CD4-positive, alpha-beta T cell treated with Interleukin-4 for 1 hour (primary cell): ENCODE measurements around the gene ALKAL2.
"Not testable (repeated sequence)": the region's sequence is repeated elsewhere in the genome, so short reads cannot be mapped to it uniquely, and the experiment has no call there.

Experiments
- DNase-seq, 2 donors: peaks; one replicate each; pipeline ENCODE4 v3.0.0-alpha.2; 2020 to 2022

Gene ALKAL2

DNA sequence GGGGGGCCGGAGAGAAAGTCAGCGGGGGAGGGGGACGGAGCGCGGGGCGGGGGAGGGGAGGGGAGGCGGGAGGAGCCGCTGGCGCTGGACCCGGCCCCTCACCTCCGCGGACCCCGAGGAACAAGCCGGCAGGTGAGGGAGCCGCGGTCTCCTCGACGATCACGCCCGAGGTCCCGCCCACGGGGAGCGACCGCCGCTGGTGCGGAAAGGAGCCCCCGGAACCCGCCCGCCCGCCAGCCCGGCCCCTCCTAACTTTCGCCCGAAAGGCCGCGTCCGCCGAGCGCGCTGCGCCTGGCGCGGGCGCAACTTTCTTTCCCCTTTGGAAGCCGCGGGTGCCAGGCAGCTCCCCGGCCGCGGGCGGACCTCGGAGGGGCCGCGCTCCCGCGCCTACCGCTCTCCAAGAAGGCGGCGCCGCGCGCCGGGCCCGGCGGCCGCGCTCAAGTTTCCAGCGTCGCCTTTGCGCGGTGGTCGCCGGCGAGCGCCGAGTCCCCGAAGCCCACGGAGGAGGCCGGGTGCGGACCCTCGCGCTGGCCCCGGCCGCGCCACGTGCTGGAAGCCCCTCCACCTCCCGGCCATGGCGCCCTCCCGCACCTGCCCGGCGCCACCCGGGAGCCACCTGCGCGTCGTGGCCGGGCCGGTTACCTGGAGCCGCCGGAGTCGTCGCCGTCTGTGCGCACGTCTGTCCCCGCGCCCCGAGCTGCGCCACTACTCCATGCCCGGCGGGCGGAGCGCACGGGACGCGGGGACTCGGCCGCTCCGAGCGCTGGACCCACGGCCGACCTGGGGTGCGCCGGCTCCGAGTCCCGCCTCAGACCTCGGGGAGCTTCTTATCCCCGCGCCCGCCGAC, at the start of gene ALKAL2:
ALKAL2 (minus strand) TSS at position 181 of the 847 bp plus-strand sequence. CDS start 256 bp downstream, outside the sequence.
- DNase-seq = no peak

DNA sequence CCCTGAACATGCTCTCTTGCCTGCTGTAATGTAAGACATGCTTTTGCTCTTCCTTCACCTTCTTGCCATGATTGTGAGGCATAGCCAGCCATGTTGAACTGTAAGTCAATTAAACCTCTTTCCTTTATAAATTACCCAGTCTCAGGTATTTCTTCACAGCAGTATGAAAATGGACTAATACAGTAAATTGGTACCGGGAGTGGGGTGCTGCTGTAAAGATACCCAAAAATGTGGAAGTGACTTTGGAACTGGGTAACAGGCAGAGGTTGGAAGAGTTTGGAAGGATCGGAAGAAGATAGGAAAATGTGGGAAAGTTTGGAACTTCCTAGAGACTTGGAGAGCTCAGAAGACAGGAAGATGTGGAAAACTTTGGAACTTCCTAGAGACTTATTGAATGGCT, 49.1 kb upstream of the ALKAL2 start:
- DNase-seq = not testable (repeated sequence)

GRCh38 chr2:336360-336759, 48.5 kb upstream of the ALKAL2 start:
- DNase-seq = no peak

DNA sequence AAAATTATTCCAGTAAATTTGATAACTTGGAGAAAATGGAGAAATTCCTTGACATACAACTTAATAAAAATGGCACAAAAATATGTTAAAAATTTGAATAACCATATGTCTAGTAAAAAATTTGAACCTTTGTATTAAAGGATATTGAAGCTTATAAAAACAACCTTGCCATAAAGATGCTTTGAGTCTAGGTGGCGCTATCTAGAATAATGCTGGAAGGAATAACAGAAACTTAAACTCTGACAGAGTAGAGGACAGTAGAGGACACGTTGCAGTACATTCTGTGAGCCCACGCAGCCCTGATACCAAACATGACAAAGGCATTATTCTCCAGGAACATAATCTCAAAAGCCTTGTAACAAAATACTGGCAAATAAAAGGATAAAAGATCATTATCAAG, 44.7 kb upstream of the ALKAL2 start:
- no peak for DNase-seq

DNA sequence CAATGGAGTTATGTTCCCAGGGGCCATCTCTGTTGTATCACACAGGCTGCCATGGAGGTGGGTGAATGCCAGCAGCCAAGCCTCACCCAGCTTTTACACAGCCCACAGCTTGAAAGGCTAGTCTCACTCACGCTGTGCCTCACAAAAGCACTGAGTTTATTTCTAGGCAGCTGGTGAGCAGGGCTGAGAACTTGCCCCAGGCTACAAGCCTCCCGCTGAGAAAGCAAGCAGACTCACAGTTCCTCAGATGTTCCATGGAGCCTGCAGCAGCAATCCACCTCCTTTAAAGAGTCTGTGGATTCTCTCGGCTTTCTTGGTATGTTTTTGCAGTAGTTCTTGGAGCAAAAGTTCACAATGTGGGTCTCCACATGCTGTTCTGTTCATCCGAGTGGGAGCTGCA, 40.9 kb upstream of the ALKAL2 start:
- no peak for DNase-seq

GRCh38 chr2:323035-323434, 35.1 kb upstream of the ALKAL2 start:
- no peak for DNase-seq

- DNase-seq = no peak
Measured at GRCh38 chr2:322326-322725, 34.4 kb upstream of the ALKAL2 start.

DNA sequence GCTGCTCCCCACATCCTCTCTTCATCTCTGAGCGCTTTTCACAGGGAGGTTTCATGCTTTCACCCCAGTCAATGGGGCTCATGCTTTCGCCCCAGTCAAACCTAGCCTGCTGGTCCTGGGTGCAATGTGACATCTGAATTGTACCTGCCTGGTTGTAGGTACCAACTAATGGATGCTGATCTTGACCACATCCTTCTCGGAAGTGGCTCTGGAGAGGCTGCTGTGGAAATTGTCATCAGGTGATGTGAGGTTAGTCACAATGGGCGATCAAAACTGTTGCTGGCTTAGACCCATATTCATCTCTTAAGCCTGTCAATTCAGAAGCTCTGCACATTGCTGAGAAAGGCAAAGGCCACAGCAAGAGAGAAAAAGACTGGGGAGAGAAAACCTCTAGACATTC, 32.7 kb upstream of the ALKAL2 start:
- no peak for DNase-seq

DNA sequence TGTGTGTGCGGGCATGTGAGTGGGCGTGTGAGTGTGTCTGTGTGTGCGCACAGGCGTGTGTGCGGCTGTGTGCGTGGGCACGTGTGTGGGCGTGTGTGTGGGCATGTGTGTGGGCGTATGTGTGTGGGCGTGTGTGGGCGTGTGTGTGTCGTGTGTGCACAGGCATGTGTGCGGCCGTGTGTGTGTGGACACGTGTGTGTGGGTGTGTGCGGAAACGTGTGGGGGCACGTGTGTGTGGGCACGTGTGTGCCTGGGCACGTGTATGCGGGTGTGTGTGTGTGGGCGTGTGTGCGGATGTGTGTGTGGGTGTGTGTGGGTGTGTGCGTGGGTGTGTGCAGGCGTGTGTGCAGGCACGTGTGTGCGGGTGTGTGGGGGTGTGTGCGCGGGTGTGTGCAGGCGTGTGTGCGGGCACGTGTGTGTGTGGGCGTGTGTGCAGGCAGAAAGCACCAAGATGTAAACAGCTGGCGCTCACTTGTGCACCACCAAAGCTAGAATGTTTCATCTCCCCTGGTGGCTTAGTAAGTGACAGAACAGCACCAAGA, 31.2 kb upstream of the ALKAL2 start:
- no peak for DNase-seq

- peak in 1 of 2 donors; percentile 13 for DNase-seq
Measured at GRCh38 chr2:317501-318424, 29.9 kb upstream of the ALKAL2 start.

- DNase-seq = no peak
Measured at GRCh38 chr2:316381-316780, 28.5 kb upstream of the ALKAL2 start.

DNA sequence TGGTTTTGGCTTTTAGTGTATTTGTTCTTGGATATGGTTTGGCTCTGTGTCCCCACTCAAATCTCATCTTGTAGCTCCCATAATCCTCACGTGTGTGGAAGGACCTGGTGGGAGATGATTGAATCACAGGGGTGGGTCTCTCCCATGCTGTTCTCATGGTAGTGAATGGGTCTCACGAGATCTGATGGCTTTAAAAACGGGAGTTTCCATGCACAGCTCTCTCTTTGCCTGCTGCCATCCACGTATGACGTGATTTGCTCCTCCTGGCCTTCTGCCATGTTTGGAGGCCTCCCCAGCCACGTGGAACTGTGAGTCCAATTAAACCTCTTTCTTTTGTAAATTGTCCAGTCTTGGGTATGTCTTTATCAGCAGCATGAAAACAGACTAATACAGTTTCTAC, 28.0 kb upstream of the ALKAL2 start:
- DNase-seq = not testable (repeated sequence)

- DNase-seq = no peak
Measured at GRCh38 chr2:314561-315336, 26.9 kb upstream of the ALKAL2 start.

DNA sequence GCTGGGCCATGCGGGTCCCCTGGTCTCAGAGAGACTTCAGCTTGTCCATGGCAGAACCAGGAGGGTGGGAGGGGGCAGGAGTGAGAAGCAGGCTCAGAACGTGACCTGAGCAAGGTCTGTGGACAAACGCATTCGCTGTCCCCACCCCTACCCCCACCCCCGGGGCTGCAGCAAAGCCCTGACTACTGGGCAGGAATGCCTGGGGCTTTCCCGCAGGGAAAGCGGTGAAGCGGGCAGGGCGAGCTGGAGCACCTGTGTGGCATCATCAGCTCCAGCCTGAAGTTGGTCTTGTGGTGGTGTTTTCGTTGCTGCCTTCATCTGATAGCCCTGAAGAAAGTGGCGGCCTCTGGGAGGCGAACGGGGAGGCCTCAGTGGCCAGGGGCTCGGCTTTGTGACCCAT, 26.1 kb upstream of the ALKAL2 start:
- DNase-seq = no peak

DNA sequence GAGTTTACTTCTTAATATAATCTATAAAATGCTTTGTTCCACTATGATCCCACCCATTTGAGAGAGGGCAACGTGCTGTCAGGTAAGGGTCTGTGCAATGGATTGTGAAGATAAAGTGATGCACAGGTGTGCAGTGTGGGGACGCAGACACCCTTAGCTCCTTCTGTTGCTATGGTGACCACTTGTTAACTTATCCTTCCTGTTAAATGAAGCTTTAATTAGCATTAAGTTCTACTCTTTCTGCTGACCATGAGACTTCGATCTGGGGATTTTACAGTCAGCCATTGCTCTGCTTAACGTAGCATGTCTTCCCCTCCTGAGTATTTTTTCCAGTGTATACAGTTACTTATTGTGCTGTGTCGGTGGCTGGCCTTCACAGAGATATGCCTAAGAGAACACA, 23.1 kb upstream of the ALKAL2 start:
- DNase-seq = no peak

- DNase-seq = no peak
Measured at GRCh38 chr2:309954-310510, 22.1 kb upstream of the ALKAL2 start.

DNA sequence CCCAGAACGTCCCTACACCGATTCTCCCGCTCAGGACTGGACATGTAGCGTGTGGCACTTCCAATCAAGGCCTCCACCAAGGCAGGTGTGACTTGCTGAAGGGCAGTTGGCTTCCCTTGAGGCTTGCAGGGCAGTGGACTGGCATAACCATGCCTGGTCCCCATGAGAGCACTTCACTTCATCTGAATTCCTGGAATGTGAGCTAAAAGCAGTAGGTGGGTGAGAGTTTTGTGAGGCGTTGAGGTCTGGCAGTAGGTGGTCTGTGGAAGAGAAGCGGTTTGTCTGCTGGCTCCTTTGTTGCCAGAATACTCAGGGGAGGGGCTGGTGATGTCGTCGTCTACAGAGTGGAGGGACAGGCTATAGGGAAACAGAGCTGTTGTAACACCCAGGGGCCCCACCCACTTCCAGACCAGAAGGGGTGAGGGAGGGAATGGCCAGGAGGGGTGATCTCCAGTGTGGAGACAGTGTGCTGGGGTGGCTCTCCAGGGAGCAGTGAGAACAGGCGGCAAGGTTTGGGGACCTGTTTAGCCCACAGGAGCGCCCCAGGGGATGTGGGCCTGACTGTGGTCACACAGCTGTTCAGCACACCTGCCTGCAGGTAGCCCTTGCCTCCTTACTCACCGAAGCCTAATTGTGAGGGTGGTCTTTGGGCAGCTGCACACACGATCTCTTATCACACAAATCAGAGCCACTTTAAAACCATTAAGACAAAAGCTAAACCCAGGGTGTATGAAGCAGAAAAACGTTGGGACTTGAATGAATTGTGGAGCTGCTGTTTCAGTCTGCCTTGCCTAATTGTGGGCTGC, 21.5 kb upstream of the ALKAL2 start:
- DNase-seq = no peak

- DNase-seq = no peak
Measured at GRCh38 chr2:305366-305765, 17.5 kb upstream of the ALKAL2 start.

GRCh38 chr2:296354-296753, 8.5 kb upstream of the ALKAL2 start:
- DNase-seq = no peak

DNA sequence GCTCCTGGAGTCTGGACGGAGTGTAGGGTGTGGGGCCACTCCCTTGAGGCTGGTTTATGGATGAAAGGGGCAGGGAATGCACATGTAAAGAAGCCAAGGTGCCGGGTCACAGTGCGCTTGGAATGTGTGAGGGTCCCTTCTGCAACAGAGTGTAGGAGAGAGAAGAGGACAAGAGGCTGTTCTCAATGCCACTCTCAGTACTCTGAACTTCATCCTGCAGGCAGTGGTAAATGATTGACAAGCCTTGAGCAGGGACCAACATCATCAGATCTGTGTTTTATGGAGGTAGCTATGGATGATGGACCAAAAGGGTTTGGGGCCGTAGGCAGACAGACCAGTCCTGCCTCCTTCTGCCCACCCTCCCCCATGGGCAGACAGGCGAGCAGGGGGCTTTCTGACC, 7.2 kb upstream of the ALKAL2 start:
- DNase-seq = no peak

DNA sequence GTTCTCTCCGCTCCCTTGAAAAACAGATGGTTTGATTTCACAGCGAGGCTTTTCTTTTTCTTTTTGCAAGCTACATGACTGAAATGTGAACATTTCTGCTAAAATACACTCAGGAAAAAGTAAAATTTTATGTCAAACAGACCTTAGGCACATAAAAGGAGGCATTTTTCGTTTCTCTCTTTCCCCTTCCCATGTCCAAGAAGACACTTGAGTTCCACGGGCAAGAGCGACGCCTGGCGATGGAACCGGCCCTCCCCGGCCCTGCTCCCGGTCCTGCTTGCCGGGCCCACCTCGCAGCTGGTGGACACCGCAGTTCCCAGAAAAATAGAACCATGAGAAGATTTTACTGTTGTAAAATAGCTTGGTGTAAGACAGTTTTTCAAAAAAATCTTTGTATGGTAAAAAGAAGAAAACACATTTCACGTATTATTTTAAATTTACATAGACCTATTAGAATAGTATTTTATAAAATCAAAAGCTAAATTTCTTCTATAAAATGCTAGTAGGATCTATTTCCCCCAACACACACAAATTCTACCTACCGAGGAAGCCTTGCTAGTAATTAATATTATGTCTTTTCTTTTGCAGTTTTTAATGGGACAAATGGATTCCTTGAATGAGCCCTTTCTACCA, 2.3 kb upstream of the ALKAL2 start:
- peak; percentile 50 to 51 for DNase-seq
